Endothelial cell of umbilical vein (primary cell): ENCODE results near the gene LONP1. TPM values are rescaled to one million over a fixed set of nuclear protein-coding genes. Genes with fewer than 3 reads are reported as not detected.
A peak's percentile ranks its signal among the peaks of the same experiment; 100 is the strongest.

Experiments
- BruUV-seq: library from RNA; stranded (reverse); fragments of 400-500 nt; replicated peaks from 2 replicates; lab custom pipeline; 2021; lab: Mats Ljungman, UMichigan
- CTCF ChIA-PET: fragments of 300-600, 350-600 bp; sonication (Branson Sonifier 250); formaldehyde crosslinking; loops from one replicate; lab custom pipeline; 2021; ENCODE audit warnings: antibody characterized with exemption, inconsistent platforms; lab: Charles Lee
- POLR2A ChIA-PET: fragments of 300-600, 350-600 bp; sonication (Branson Sonifier 250); formaldehyde crosslinking; loops from one replicate; lab custom pipeline; 2021; ENCODE audit warnings: antibody characterized with exemption, inconsistent platforms; lab: Charles Lee
- DNase-seq: peaks from one replicate; pipeline ENCODE4 v3.0.0-alpha.2; 2011; ENCODE audit warnings: low read depth, low spot score
- FAIRE-seq: peaks from 2 replicates; lab custom pipeline; 2011; peaks lifted over from hg19 to GRCh38; lab: Jason Lieb, UNC
- H2AFZ ChIP-seq: 2 replicates; pipeline ENCODE4 v1.6.0; 2012; ENCODE audit warnings: low read depth, low read length, control low read depth, inconsistent platforms
- H3K27ac ChIP-seq: 2 replicates; pipeline ENCODE4 v1.5.1; 2011; ENCODE audit warnings: low read depth, mild to moderate bottlenecking, control low read depth, low read length, moderate library complexity; ENCODE audit not compliant: insufficient read depth
- H3K27me3 ChIP-seq, 2 experiments: 2 replicates each; pipeline versions ENCODE4 v1.6.0 to v1.6.1; 2011; ENCODE audit warnings: low read length in 2 of 2, mixed read lengths in 1 of 2; ENCODE audit not compliant: control insufficient read depth in 2 of 2, insufficient read depth in 2 of 2
- H3K36me3 ChIP-seq, 2 experiments: 2 replicates in 1 of 2; 3 replicates in 1 of 2; pipeline ENCODE4 v1.5.1; 2011; ENCODE audit warnings: low read length in 2 of 2, mild to moderate bottlenecking in 1 of 2, moderate library complexity in 1 of 2; ENCODE audit not compliant: control insufficient read depth in 2 of 2, insufficient read depth in 2 of 2; ENCODE audit errors: extremely low read depth in 1 of 2
- H3K4me1 ChIP-seq: 3 replicates; pipeline ENCODE4 v1.5.1; 2011; ENCODE audit warnings: mild to moderate bottlenecking, low read length; ENCODE audit not compliant: control insufficient read depth, insufficient read depth; ENCODE audit errors: extremely low read depth
- H3K4me2 ChIP-seq: 2 replicates; pipeline ENCODE4 v1.6.1; 2011; ENCODE audit warnings: low read length, control low read depth, mixed read lengths; ENCODE audit not compliant: insufficient read depth
- H3K4me3 ChIP-seq, 3 experiments: fragments of 200-600 bp in 1 of 3; sonication (generic), shearing (Covaris generic) in 1 of 3; replicated peaks in 1 of 3; 2 replicates each; pipeline ENCODE4 v1.5.1; 2011 to 2016; ENCODE audit warnings: control low read depth in 3 of 3, low read length in 3 of 3, mild to moderate bottlenecking in 2 of 3, inconsistent platforms in 1 of 3, low read depth in 1 of 3, moderate library complexity in 1 of 3; ENCODE audit not compliant: insufficient read depth in 1 of 3
- H3K79me2 ChIP-seq: 2 replicates; pipeline ENCODE4 v1.6.0; 2012; ENCODE audit warnings: low read length, inconsistent platforms; ENCODE audit not compliant: control insufficient read depth, insufficient read depth
- H3K9ac ChIP-seq: replicated peaks from 2 replicates; pipeline ENCODE3; 2011; ENCODE audit warnings: low read length, control low read depth; ENCODE audit not compliant: insufficient read depth; ENCODE audit errors: extremely low read depth
- H3K9me1 ChIP-seq: replicated peaks from 3 replicates; pipeline ENCODE4 v1.6.0; 2011; ENCODE audit warnings: mild to moderate bottlenecking, low read length; ENCODE audit not compliant: control insufficient read depth, insufficient read depth; ENCODE audit errors: extremely low read depth
- H3K9me3 ChIP-seq: replicated peaks from 2 replicates; pipeline ENCODE4 v1.5.1; 2012; ENCODE audit warnings: low read length, inconsistent platforms; ENCODE audit not compliant: control insufficient read depth, insufficient read depth
- H4K20me1 ChIP-seq: replicated peaks from 2 replicates; pipeline ENCODE3; 2011; ENCODE audit warnings: mild to moderate bottlenecking, low read length; ENCODE audit not compliant: control insufficient read depth, insufficient read depth; ENCODE audit errors: extremely low read depth
- CTCF ChIP-seq, 2 donors: IDR thresholded peaks; 1 replicate in 1 of 2; 2 replicates in 1 of 2; pipeline ENCODE4 v1.5.1; 2011; ENCODE audit warnings: low read length in 2 of 2, mild to moderate bottlenecking in 2 of 2, moderate library complexity in 2 of 2, control low read depth in 1 of 2, inconsistent platforms in 1 of 2, low read depth in 1 of 2; ENCODE audit not compliant: insufficient read depth in 1 of 2; ENCODE audit errors: extremely low read depth in 1 of 2
- EZH2 ChIP-seq: IDR thresholded peaks from 2 replicates; pipeline ENCODE4 v1.6.1; 2012; ENCODE audit warnings: borderline replicate concordance, low read depth, mild to moderate bottlenecking, moderate library complexity, low read length, inconsistent platforms; ENCODE audit not compliant: severe bottlenecking
- FOS ChIP-seq: IDR thresholded peaks from 2 replicates; pipeline ENCODE4 v1.6.1; 2011; ENCODE audit warnings: mild to moderate bottlenecking, low read length, moderate library complexity, borderline replicate concordance; ENCODE audit not compliant: insufficient read depth
- GATA2 ChIP-seq: IDR thresholded peaks from 2 replicates; pipeline ENCODE4 v1.7.0; 2011; ENCODE audit warnings: low read depth, mild to moderate bottlenecking, moderate library complexity, mixed read lengths, low read length; ENCODE audit not compliant: insufficient read length, insufficient read depth
- JUN ChIP-seq: IDR thresholded peaks from 2 replicates; pipeline ENCODE4 v1.6.1; 2011; ENCODE audit warnings: borderline replicate concordance, low read depth; ENCODE audit not compliant: insufficient read length, insufficient read depth
- MAX ChIP-seq: IDR thresholded peaks from 2 replicates; pipeline ENCODE4 v1.6.1; 2011; ENCODE audit not compliant: insufficient read depth, insufficient read length
- MYC ChIP-seq: IDR thresholded peaks from one replicate; pipeline ENCODE4 v1.6.1; 2011; ENCODE audit warnings: mild to moderate bottlenecking, low read depth, low read length
- POLR2A ChIP-seq: IDR thresholded peaks from 2 replicates; pipeline ENCODE4 v1.6.1; 2012; ENCODE audit warnings: low read depth, mild to moderate bottlenecking, control low read depth, low read length
- POLR2AphosphoS5 ChIP-seq: IDR thresholded peaks from 2 replicates; pipeline ENCODE4 v1.6.1; 2012; ENCODE audit warnings: low read depth, mild to moderate bottlenecking, control low read depth, low read length, moderate library complexity; ENCODE audit not compliant: insufficient read depth
- dilution Hi-C: fragments of 300-500 bp; cut with MboI; formaldehyde crosslinking; loops from one replicate; pipeline ENCODE4 v1.15.0; 2019; ENCODE audit warnings: low sequenced_read_pairs; ENCODE audit not compliant: extremely low pct_ligation_motif_present
- intact Hi-C: fragments of 100-400 bp; cut with micrococcal nuclease; formaldehyde crosslinking; loops from one replicate; pipeline ENCODE4 v1.10.0; 2022
- polyA plus RNA-seq, 4 experiments: library from polyadenylated mRNA; depleted of rRNA in 3 of 4; stranded (reverse) in 3 of 4; unstranded in 1 of 4; fragments of >200 nt; gene quantifications; 2 replicates each; pipeline versions ENCODE4 v1.2.1 to v1.2.3, GENCODE V29; 2011 to 2012; ENCODE audit warnings: missing spikeins in 1 of 4
- total RNA-seq: library from RNA; stranded (reverse); gene quantifications from 2 replicates; pipeline ENCODE4 v1.2.3, GENCODE V29; 2021

LONP1 gene
- total and polyA plus RNA-seq, 2 donors (not counting 3 experiments of a cell fraction or from before 2014, with no cell fraction given), result 70.0 to 95.7 TPM

- Histone ChIP-seq H3K9me1 (no peaks in the 10 kb centered on the region), H3K9me3 (no peaks in the 10 kb centered on the region), H3K36me3 (peaks cover 19 to 46% of the 10 kb centered on the region in 2 experiments), H3K9ac (no peak overlapping the region), H3K79me2 (peaks cover 14% of the 10 kb centered on the region), H3K4me3 (no peak overlapping the region), H3K4me2 (no peak overlapping the region), H3K4me1 (no peaks in the 10 kb centered on the region), H2AFZ (no peak overlapping the region), H3K27me3 (no peaks in the 10 kb centered on the region), H4K20me1 (no peaks in the 10 kb centered on the region), H3K27ac (no peak overlapping the region)
- FAIRE-seq (no peak), DNase-seq (no peak)
- CTCF ChIA-PET, result no interaction called here
- TF ChIP-seq CTCF (IDR thresholded peaks at IDR 0.05; ENCODE audit: extremely low read depth in 1 of 2, insufficient read depth in 1 of 2, low read depth in 1 of 2, low read length in 2 of 2), result no peak
- TF ChIP-seq GATA2, result no peak
- TF ChIP-seq MAX, result no peak
- no peak for TF ChIP-seq MYC
- TF ChIP-seq EZH2, result no peak
- TF ChIP-seq POLR2A, result no peak
- intact Hi-C loops (no loop called here), dilution Hi-C loops (no loop called here)
- POLR2A ChIA-PET, result no interaction called here
- BruUV-seq, result no TSS peak
These were observed 68.6 kb downstream of the LONP1 start for GRCh38 chr19:5651361-5651760.

GRCh38 chr19:5648464-5648863, 71.5 kb downstream of the LONP1 start:
- Histone ChIP-seq H3K79me2 (peaks cover 39% of the 10 kb centered on the region), H3K9me1 (no peaks in the 10 kb centered on the region), H3K4me2 (no peak overlapping the region), H2AFZ (no peak overlapping the region), H3K27me3 (no peaks in the 10 kb centered on the region), H4K20me1 (no peaks in the 10 kb centered on the region), H3K27ac (no peak overlapping the region), H3K4me3 (no peak overlapping the region), H3K36me3 (peaks cover 21 to 51% of the 10 kb centered on the region in 2 experiments), H3K9ac (no peak overlapping the region), H3K9me3 (no peaks in the 10 kb centered on the region), H3K4me1 (no peaks in the 10 kb centered on the region)
- no TSS peak for BruUV-seq
- dilution Hi-C loops, result no loop called here
- FAIRE-seq, result peak; percentile 31
- POLR2A ChIA-PET, result no interaction called here
- CTCF ChIA-PET, result interaction anchor here (0.7 kb wide), 1 partner anchor 12 kb away, joined by 3 read pairs; no protein-coding TSS in a partner anchor
- intact Hi-C loops, result loop anchor here (10.0 kb wide), 1 partner anchor 536 kb away; no protein-coding TSS in a partner anchor
- no peak for DNase-seq
- TF ChIP-seq MAX, result no peak
- no peak for TF ChIP-seq POLR2AphosphoS5
- no peak for TF ChIP-seq CTCF (IDR thresholded peaks at IDR 0.05; ENCODE audit: extremely low read depth in 1 of 2, insufficient read depth in 1 of 2, low read depth in 1 of 2, low read length in 2 of 2)
- TF ChIP-seq JUN, result no peak
- no peak for TF ChIP-seq EZH2
- TF ChIP-seq GATA2, result no peak
- no peak for TF ChIP-seq POLR2A
- TF ChIP-seq MYC, result no peak
- TF ChIP-seq FOS, result no peak
